ENCODE results near the gene CLIC1.

Gene CLIC1

GRCh38 chr6:31737991-31738979, 2.0 kb upstream of the CLIC1 start:
- DNase-seq (ENCODE audit: low read depth): peak; percentile 56

- no peak for DNase-seq (ENCODE audit: low read depth)
These were observed 1.1 kb upstream of the CLIC1 start for GRCh38 chr6:31737315-31737990.

GRCh38 chr6:31736768-31737314, 511 bp upstream of the CLIC1 start:
- no peak for DNase-seq (ENCODE audit: low read depth)

- DNase-seq (ENCODE audit: low read depth): peak; percentile 66
These were observed 1.4 kb downstream of the CLIC1 start for GRCh38 chr6:31734821-31735406.

GRCh38 chr6:31734247-31734820, 2.0 kb downstream of the CLIC1 start:
- no peak for DNase-seq (ENCODE audit: low read depth)

- DNase-seq (ENCODE audit: low read depth): no peak
These were observed 2.6 kb downstream of the CLIC1 start for GRCh38 chr6:31733734-31734133.

- DNase-seq (ENCODE audit: low read depth): no peak
These were observed 4.3 kb downstream of the CLIC1 start for GRCh38 chr6:31732029-31732428.

- no peak for DNase-seq (ENCODE audit: low read depth)
These were observed 5.7 kb downstream of the CLIC1 start for GRCh38 chr6:31730631-31731086.

- DNase-seq (ENCODE audit: low read depth): no peak
These were observed 6.2 kb downstream of the CLIC1 start for GRCh38 chr6:31729979-31730630.

GRCh38 chr6:31729515-31729978, 6.8 kb downstream of the CLIC1 start:
- DNase-seq (ENCODE audit: low read depth): peak; percentile 88

- no peak for DNase-seq (ENCODE audit: low read depth)
These were observed 7.4 kb downstream of the CLIC1 start, which contains the start of gene DDAH2 for GRCh38 chr6:31728767-31729514. Gene DDAH2, minus strand, starts transcription at chr6:31729299. Its CDS starts 138 bp downstream, at chr6:31729161.

GRCh38 chr6:31727717-31728671, 8.3 kb downstream of the CLIC1 start:
- no peak for DNase-seq (ENCODE audit: low read depth)

- DNase-seq (ENCODE audit: low read depth): no peak
These were observed 9.2 kb downstream of the CLIC1 start for GRCh38 chr6:31727034-31727716.

GRCh38 chr6:31725502-31726350, 10.6 kb downstream of the CLIC1 start:
- DNase-seq (ENCODE audit: low read depth): no peak

GRCh38 chr6:31723980-31724691, 12.2 kb downstream of the CLIC1 start:
- DNase-seq (ENCODE audit: low read depth): no peak

GRCh38 chr6:31723245-31723979, 12.9 kb downstream of the CLIC1 start, which contains the start of gene MPIG6B:
Gene MPIG6B, plus strand, starts transcription at chr6:31723373. Its CDS starts 11 bp downstream, at chr6:31723384.
- no peak for DNase-seq (ENCODE audit: low read depth)

Data from HS-27A (cell line).